SK-N-MC (cell line): ENCODE measurements around the gene RAI14.

Experiments used
- EZH2 ChIP-seq: fragments of 200-600 bp; sonication (generic); IDR thresholded peaks from one replicate; pipeline ENCODE4 v1.6.1; 2017; ENCODE audit warnings: antibody characterized with exemption
- FOXP2 ChIP-seq: optimal IDR thresholded peaks from 2 replicates; pipeline ENCODE3; 2011; ENCODE audit warnings: mild to moderate bottlenecking, moderate library complexity; ENCODE audit not compliant: insufficient read depth; ENCODE audit errors: extremely low read length, control extremely low read depth
- POLR2AphosphoS5 ChIP-seq: IDR thresholded peaks from 2 replicates; pipeline ENCODE4 v1.6.1; 2012; ENCODE audit warnings: mild to moderate bottlenecking, low read depth, low read length, borderline replicate concordance

GRCh38 chr5:34719029-34719428 is 62.9 kb downstream of the RAI14 start:
- TF ChIP-seq POLR2AphosphoS5 (no peak), EZH2 (no peak), FOXP2 (no peak)
